OCI-LY1 (cell line): Measurements from ENCODE around the gene CCDC92.

Experiments
- H2AFZ ChIP-seq: fragments of 200-600 bp; sonication (generic), shearing (Covaris generic); 2 replicates; pipeline ENCODE4 v1.6.0; 2014; ENCODE audit warnings: antibody characterized with exemption, mild to moderate bottlenecking, low read length
- H3F3A ChIP-seq: fragments of 200-600 bp; sonication (generic), shearing (Covaris generic); 2 replicates; pipeline ENCODE4 v1.6.0; 2014; ENCODE audit warnings: mild to moderate bottlenecking, antibody characterized with exemption, low read length, moderate library complexity; ENCODE audit not compliant: insufficient read depth
- H3K27ac ChIP-seq: fragments of 200-600 bp; sonication (generic); 2 replicates; pipeline ENCODE4 v1.5.1; 2014; ENCODE audit warnings: low read length, mixed run types, mild to moderate bottlenecking, low read depth; ENCODE audit not compliant: poor library complexity, severe bottlenecking
- H3K27me3 ChIP-seq: fragments of 200-600 bp; sonication (generic); 2 replicates; pipeline ENCODE4 v1.6.0; 2014; ENCODE audit warnings: antibody characterized with exemption, mild to moderate bottlenecking, low read length, moderate library complexity; ENCODE audit not compliant: insufficient read depth
- H3K36me3 ChIP-seq: fragments of 200-600 bp; sonication (generic); 2 replicates; pipeline ENCODE4 v1.6.1; 2014; ENCODE audit warnings: mild to moderate bottlenecking, antibody characterized with exemption, low read length, moderate library complexity, mixed read lengths; ENCODE audit not compliant: insufficient read depth
- H3K4me1 ChIP-seq: fragments of 200-600 bp; sonication (generic); 2 replicates; pipeline ENCODE4 v1.5.1; 2014; ENCODE audit warnings: mild to moderate bottlenecking, low read length, moderate library complexity; ENCODE audit not compliant: insufficient read depth, severe bottlenecking
- H3K4me2 ChIP-seq: fragments of 200-600 bp; sonication (generic), shearing (Covaris generic); 2 replicates; pipeline ENCODE4 v1.6.1; 2014; ENCODE audit warnings: low read length
- H3K4me3 ChIP-seq: fragments of 200-600 bp; sonication (generic); 2 replicates; pipeline ENCODE4 v1.5.1; 2014; ENCODE audit warnings: low read length, low read depth, mild to moderate bottlenecking, mixed read lengths; ENCODE audit not compliant: poor library complexity, severe bottlenecking
- H3K79me2 ChIP-seq: fragments of 200-600 bp; shearing (Covaris generic); 2 replicates; pipeline ENCODE4 v1.6.1; 2016; ENCODE audit warnings: mixed run types, low read length, mixed read lengths; ENCODE audit not compliant: insufficient read depth
- H3K9ac ChIP-seq: fragments of 200-600 bp; sonication (generic), shearing (Covaris generic); 2 replicates; pipeline ENCODE4 v1.6.1; 2014; ENCODE audit warnings: mild to moderate bottlenecking, low read length, mixed read lengths
- H3K9me2 ChIP-seq: fragments of 200-600 bp; sonication (generic), shearing (Covaris generic); 2 replicates; pipeline ENCODE4 v1.6.1; 2014; ENCODE audit warnings: low read depth, mild to moderate bottlenecking, low read length, mixed read lengths
- H3K9me3 ChIP-seq: fragments of 200-600 bp; shearing (Covaris generic); 2 replicates; pipeline ENCODE4 v1.6.1; 2014; ENCODE audit warnings: low read length, mixed read lengths
- H4K20me1 ChIP-seq: fragments of 200-600 bp; sonication (generic), shearing (Covaris generic); 2 replicates; pipeline ENCODE4 v1.6.0; 2016; ENCODE audit warnings: mild to moderate bottlenecking, low read length; ENCODE audit not compliant: insufficient read depth
- EZH2 ChIP-seq: fragments of 200-600 bp; sonication (generic), shearing (Covaris generic); IDR thresholded peaks from 2 replicates; pipeline ENCODE4 v1.8.0; 2017; ENCODE audit warnings: borderline replicate concordance, mixed run types, mild to moderate bottlenecking, antibody characterized with exemption, low read length, moderate library complexity, mixed read lengths
- TF ChIP-seq, protein P1 (sequence below): fragments of 200-600 bp; sonication (generic), shearing (Covaris generic); IDR thresholded peaks from 2 replicates; pipeline ENCODE4 v1.5.1; 2017; ENCODE audit warnings: mild to moderate bottlenecking, antibody characterized with exemption, low read length, moderate library complexity, mixed read lengths

Gene CCDC92

DNA sequence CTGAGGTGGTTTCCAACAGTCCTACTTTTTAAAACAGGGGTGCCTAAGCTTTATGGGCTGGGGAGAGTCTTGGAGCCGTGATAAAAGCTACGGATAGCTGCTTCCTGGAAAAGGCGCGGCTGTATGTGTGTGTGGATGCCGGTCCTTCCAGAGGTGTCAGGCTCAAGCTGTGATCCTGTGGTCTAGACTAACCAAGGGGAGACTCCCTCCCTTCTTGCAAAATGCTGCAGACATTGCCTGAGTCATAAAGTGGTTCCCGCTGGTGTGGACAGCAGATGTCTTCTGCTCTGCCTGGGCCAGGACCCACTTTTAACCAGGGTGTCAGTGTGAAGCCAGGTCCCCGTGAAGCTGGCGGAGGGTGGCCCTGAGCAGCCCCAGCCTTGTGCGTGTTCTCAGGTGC is 37.8 kb downstream of the CCDC92 start:
- Histone ChIP-seq H3K36me3 (no peaks in the 10 kb centered on the region), H3K4me2 (no peak overlapping the region), H3K4me3 (no peak overlapping the region), H3K9ac (no peak overlapping the region), H2AFZ (no peak overlapping the region), H3F3A (no peaks in the 10 kb centered on the region), H3K4me1 (no peaks in the 10 kb centered on the region), H3K9me2 (no peaks in the 10 kb centered on the region), H3K27ac (no peak overlapping the region), H3K79me2 (no peaks in the 10 kb centered on the region), H3K9me3 (no peaks in the 10 kb centered on the region), H3K27me3 (0 out of 2 replicates have a peak, but pooled peaks cover 9% of the 10 kb centered on the region), H4K20me1 (no peaks in the 10 kb centered on the region)
- TF ChIP-seq, protein P1, sequence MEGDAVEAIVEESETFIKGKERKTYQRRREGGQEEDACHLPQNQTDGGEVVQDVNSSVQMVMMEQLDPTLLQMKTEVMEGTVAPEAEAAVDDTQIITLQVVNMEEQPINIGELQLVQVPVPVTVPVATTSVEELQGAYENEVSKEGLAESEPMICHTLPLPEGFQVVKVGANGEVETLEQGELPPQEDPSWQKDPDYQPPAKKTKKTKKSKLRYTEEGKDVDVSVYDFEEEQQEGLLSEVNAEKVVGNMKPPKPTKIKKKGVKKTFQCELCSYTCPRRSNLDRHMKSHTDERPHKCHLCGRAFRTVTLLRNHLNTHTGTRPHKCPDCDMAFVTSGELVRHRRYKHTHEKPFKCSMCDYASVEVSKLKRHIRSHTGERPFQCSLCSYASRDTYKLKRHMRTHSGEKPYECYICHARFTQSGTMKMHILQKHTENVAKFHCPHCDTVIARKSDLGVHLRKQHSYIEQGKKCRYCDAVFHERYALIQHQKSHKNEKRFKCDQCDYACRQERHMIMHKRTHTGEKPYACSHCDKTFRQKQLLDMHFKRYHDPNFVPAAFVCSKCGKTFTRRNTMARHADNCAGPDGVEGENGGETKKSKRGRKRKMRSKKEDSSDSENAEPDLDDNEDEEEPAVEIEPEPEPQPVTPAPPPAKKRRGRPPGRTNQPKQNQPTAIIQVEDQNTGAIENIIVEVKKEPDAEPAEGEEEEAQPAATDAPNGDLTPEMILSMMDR, result no peak
- no peak for TF ChIP-seq EZH2

- Histone ChIP-seq H3K27me3 (0 out of 2 replicates have a peak, but pooled peaks cover 6% of the 10 kb centered on the region), H3K9ac (no peak overlapping the region), H3F3A (no peaks in the 10 kb centered on the region), H3K9me2 (no peaks in the 10 kb centered on the region), H3K4me1 (no peaks in the 10 kb centered on the region), H3K27ac (no peak overlapping the region), H4K20me1 (no peaks in the 10 kb centered on the region), H3K4me2 (no peak overlapping the region), H3K79me2 (no peaks in the 10 kb centered on the region), H3K9me3 (no peaks in the 10 kb centered on the region), H3K4me3 (no peak overlapping the region), H3K36me3 (no peaks in the 10 kb centered on the region), H2AFZ (no peak overlapping the region)
- no peak for TF ChIP-seq EZH2
- TF ChIP-seq, protein P1, result no peak
Observed at GRCh38 chr12:123934016-123934620, 38.5 kb downstream of the CCDC92 start.

DNA sequence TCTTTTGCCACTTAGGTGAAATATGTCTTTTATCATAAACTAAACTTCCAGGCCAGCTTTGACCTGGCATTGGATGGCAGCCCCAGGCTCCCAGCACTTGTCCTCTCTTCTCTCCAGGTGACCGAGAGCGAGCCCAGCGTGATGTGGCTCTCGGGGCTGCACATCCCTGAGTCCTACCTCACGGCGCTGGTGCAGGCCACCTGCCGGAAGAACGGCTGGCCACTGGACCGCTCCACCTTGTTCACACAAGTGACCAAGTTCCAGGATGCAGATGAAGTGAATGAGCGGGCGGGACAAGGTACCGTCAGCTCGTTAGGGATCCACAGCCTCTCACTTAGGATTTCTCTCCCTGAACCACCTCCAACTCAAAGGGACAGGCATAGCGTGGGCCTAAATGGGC is 39.4 kb downstream of the CCDC92 start:
- 0 out of 2 replicates have a peak, but pooled peaks cover 6% of the 10 kb centered on the region for H3K27me3 ChIP-seq
- TF ChIP-seq, protein P1, result no peak
- TF ChIP-seq EZH2, result no peak
- H3K79me2 ChIP-seq, result no peaks in the 10 kb centered on the region
- H3K4me1 ChIP-seq, result no peaks in the 10 kb centered on the region
- H3K9me2 ChIP-seq, result no peaks in the 10 kb centered on the region
- no peak overlapping the region for H3K4me3 ChIP-seq
- H4K20me1 ChIP-seq, result no peaks in the 10 kb centered on the region
- H3K4me2 ChIP-seq, result no peak overlapping the region
- H3K36me3 ChIP-seq, result no peaks in the 10 kb centered on the region
- H2AFZ ChIP-seq, result no peak overlapping the region
- no peak overlapping the region for H3K9ac ChIP-seq
- H3K27ac ChIP-seq, result no peak overlapping the region
- no peaks in the 10 kb centered on the region for H3K9me3 ChIP-seq
- no peaks in the 10 kb centered on the region for H3F3A ChIP-seq
